ENCODE measurements around the gene DOHH. TPM values are rescaled to one million over a fixed set of nuclear protein-coding genes. Genes with fewer than 3 reads are reported as not detected.
A peak's percentile ranks its signal among the peaks of the same experiment; 100 is the strongest.

The DOHH gene
- total RNA-seq: 10.4 and 11.6 TPM in 2 replicates

DNA sequence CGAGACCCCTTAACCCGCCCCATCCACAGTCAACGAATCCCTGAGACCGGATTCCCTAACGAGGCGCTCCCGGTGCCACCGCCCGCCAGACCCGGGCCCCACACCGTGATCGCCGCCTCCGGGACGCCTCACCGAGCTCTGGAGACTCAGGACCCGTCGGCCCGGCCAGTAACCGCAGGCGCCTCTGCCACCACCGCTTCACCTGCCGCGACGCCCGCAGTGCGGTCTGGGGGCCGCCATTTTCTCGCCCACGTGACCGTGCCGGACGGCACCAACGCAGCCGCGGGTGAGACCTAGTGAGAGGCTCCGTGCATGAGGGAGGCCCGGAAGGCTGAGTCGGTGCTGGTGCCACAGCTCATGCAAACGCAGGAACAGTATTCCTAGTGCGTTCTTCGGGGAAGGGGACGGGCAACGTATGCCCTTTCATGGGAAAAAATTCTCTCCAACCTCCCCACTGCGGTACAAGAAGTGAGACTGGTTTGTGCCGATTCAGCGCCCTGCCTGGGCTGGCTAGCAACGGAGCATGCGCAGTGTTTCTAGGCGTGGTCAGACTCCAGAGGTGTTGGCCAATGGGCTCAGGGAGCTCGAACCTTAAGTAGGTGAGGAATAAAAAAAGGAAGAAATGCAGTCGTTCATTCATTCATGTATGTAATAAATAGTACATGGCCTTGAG, at the start of gene DOHH:
DOHH (minus strand) TSS at position 246 of the 673 bp plus-strand sequence. CDS start 3,860 bp downstream, outside the sequence.
- TF ChIP-seq CTCF (IDR thresholded peaks at IDR 0.05; ENCODE audit: insufficient read depth, low read depth, low read length): no peak
- peak within 1 kb of the TSS; percentile 97 for H3K4me3 ChIP-seq (ENCODE audit: low read depth, low read length)
- peak; percentile 96 for DNase-seq (ENCODE audit: low read depth)

DNA sequence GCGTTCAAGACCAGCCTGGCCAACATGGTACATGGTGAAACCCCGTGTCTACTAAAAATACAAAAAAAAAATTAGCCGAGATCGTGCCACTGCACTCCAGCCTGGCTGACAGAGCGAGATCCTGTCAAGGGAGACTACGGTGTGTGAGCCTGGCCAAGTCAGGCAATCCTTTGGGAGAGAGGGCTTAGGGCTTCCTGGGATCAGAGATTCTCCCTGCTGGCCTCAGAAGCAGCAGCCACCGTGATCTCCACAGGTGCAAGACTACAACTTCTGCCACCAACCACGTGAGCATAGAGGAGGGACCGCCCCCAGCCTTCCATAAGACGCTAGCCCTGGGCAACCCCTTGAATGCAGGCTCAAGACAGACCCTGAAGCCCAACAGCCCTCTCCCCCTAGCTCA, 49.3 kb upstream of the DOHH start:
- TF ChIP-seq CTCF (IDR thresholded peaks at IDR 0.05; ENCODE audit: insufficient read depth, low read depth, low read length): no peak

GRCh38 chr19:3548606-3549005, 48.1 kb upstream of the DOHH start:
- DNase-seq (ENCODE audit: low read depth): no peak
- TF ChIP-seq CTCF (IDR thresholded peaks at IDR 0.05; ENCODE audit: insufficient read depth, low read depth, low read length): no peak
- no peak overlapping the region for H3K4me3 ChIP-seq (ENCODE audit: low read depth, low read length)

More for the DNA sequence above, 49.3 kb upstream of the DOHH start:
- H3K4me3 ChIP-seq (ENCODE audit: low read depth, low read length): no peak overlapping the region
- DNase-seq (ENCODE audit: low read depth): no peak

- no peak for TF ChIP-seq CTCF (IDR thresholded peaks at IDR 0.05; ENCODE audit: insufficient read depth, low read depth, low read length)
- DNase-seq (ENCODE audit: low read depth): no peak
- no peak overlapping the region for H3K4me3 ChIP-seq (ENCODE audit: low read depth, low read length)
Observed at GRCh38 chr19:3547767-3548282, 47.4 kb upstream of the DOHH start.

DNA sequence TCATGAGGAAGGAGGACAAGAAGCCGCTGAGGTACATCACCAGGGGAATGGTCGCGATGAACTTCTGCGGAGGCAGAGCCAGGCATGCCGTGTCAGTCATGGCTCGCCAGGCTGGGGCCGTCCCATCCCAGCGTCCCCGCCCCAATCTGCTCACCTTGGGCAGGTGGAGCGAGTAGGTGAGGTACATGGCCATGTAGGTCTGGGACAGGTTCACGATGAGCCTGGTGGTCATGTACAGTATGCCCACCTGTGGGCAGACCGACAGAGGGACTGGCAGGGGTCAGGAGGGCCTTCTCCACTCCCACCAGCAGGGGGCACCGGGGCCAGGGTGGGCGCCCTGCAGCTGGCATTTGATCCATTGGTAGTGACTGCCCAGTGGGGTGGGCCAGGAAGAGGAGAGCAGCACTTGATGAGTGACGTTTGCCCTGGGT, 46.8 kb upstream of the DOHH start:
- TF ChIP-seq CTCF (IDR thresholded peaks at IDR 0.05; ENCODE audit: insufficient read depth, low read depth, low read length): peak; percentile 63
- no peak overlapping the region for H3K4me3 ChIP-seq (ENCODE audit: low read depth, low read length)
- DNase-seq (ENCODE audit: low read depth): no peak

- no peak for TF ChIP-seq CTCF (IDR thresholded peaks at IDR 0.05; ENCODE audit: insufficient read depth, low read depth, low read length)
- no peak for DNase-seq (ENCODE audit: low read depth)
- no peak overlapping the region for H3K4me3 ChIP-seq (ENCODE audit: low read depth, low read length)
Observed at GRCh38 chr19:3546119-3546518, 45.6 kb upstream of the DOHH start.
